CD14-positive monocyte (primary cell): Measurements from ENCODE around the gene ABCA12. TPM values are rescaled to one million over a fixed set of nuclear protein-coding genes. Genes with fewer than 3 reads are reported as not detected.

Experiments used
- DNase-seq, 3 donors: peaks; one replicate each; pipeline ENCODE4 v3.0.0-alpha.2; 2011 to 2022
- H2AFZ ChIP-seq: 2 replicates; pipeline ENCODE4 v1.6.0; 2012; ENCODE audit warnings: mild to moderate bottlenecking, low read depth, low read length, inconsistent platforms; ENCODE audit not compliant: insufficient read depth, poor library complexity, severe bottlenecking
- H3K27ac ChIP-seq, 2 donors: 1 replicate in 1 of 2; 2 replicates in 1 of 2; pipeline ENCODE4 v1.5.1; 2012 to 2013; ENCODE audit warnings: low read length in 2 of 2, control low read depth in 1 of 2, inconsistent platforms in 1 of 2, low read depth in 1 of 2, mild to moderate bottlenecking in 1 of 2
- H3K27me3 ChIP-seq, 2 donors: one replicate each; pipeline versions ENCODE4 v1.6.0 to v1.6.1; 2011 to 2013; ENCODE audit warnings: low read length in 2 of 2; ENCODE audit not compliant: control insufficient read depth in 2 of 2, insufficient read depth in 2 of 2
- H3K36me3 ChIP-seq, 2 donors: replicated peaks in 1 of 2; 1 replicate in 1 of 2; 2 replicates in 1 of 2; pipeline versions ENCODE4 v1.5.1 to v1.6.1; 2012 to 2013; ENCODE audit warnings: low read length in 2 of 2, control low read depth in 1 of 2, inconsistent platforms in 1 of 2, mild to moderate bottlenecking in 1 of 2; ENCODE audit not compliant: insufficient read depth in 2 of 2, control insufficient read depth in 1 of 2
- H3K4me1 ChIP-seq, 2 donors: 1 replicate in 1 of 2; 2 replicates in 1 of 2; pipeline versions ENCODE4 v1.5.1 to v1.6.1; 2012 to 2013; ENCODE audit warnings: low read length in 2 of 2, control low read depth in 1 of 2, inconsistent platforms in 1 of 2, mild to moderate bottlenecking in 1 of 2, moderate library complexity in 1 of 2; ENCODE audit not compliant: insufficient read depth in 2 of 2, control insufficient read depth in 1 of 2
- H3K4me2 ChIP-seq: replicated peaks from 2 replicates; pipeline ENCODE3; 2012; ENCODE audit warnings: low read length, moderate library complexity, mild to moderate bottlenecking; ENCODE audit not compliant: poor library complexity, severe bottlenecking; ENCODE audit errors: extremely low read depth
- H3K4me3 ChIP-seq, 3 experiments: fragments of 200-600 bp in 1 of 3; sonication (generic) in 1 of 3; replicated peaks in 1 of 3; 1 replicate in 2 of 3; 2 replicates in 1 of 3; pipeline ENCODE4 v1.5.1; 2011 to 2013; ENCODE audit warnings: low read length in 3 of 3, mild to moderate bottlenecking in 3 of 3, control low read depth in 2 of 3, low read depth in 2 of 3, inconsistent platforms in 1 of 3, moderate library complexity in 1 of 3
- H3K79me2 ChIP-seq: 2 replicates; pipeline ENCODE4 v1.6.0; 2012; ENCODE audit warnings: mild to moderate bottlenecking, control low read depth, inconsistent platforms, low read length, moderate library complexity; ENCODE audit not compliant: insufficient read depth
- H3K9ac ChIP-seq: 2 replicates; pipeline ENCODE4 v1.6.0; 2017; ENCODE audit warnings: low read length, mild to moderate bottlenecking; ENCODE audit not compliant: insufficient read depth, poor library complexity, severe bottlenecking
- H3K9me3 ChIP-seq, 2 donors: replicated peaks in 1 of 2; 1 replicate in 1 of 2; 2 replicates in 1 of 2; pipeline versions ENCODE4 v1.5.1 to v1.6.1; 2012 to 2013; ENCODE audit warnings: low read length in 2 of 2, control low read depth in 1 of 2; ENCODE audit not compliant: control insufficient read depth in 1 of 2, insufficient read depth in 1 of 2
- H4K20me1 ChIP-seq: 2 replicates; pipeline ENCODE4 v1.6.0; 2012; ENCODE audit warnings: mild to moderate bottlenecking, low read length, control low read depth, moderate library complexity; ENCODE audit not compliant: insufficient read depth
- H3K27ac Mint-ChIP-seq, 7 donors: one replicate each; pipeline ENCODE4 v1.8.0; 2020; ENCODE audit warnings: mild to moderate bottlenecking in 7 of 7, mixed read lengths in 7 of 7, moderate library complexity in 6 of 7, inconsistent platforms in 2 of 7
- H3K27me3 Mint-ChIP-seq, 3 donors: one replicate each; pipeline ENCODE4 v1.8.0; 2021 to 2022; ENCODE audit warnings: low read depth in 3 of 3, mild to moderate bottlenecking in 3 of 3, mixed read lengths in 3 of 3, moderate library complexity in 3 of 3, inconsistent platforms in 1 of 3
- H3K36me3 Mint-ChIP-seq, 2 donors: one replicate each; pipeline ENCODE4 v1.8.0; 2020; ENCODE audit warnings: mixed read lengths in 2 of 2, inconsistent platforms in 1 of 2, mild to moderate bottlenecking in 1 of 2
- H3K4me1 Mint-ChIP-seq: one replicate; pipeline ENCODE4 v1.8.0; 2020; ENCODE audit warnings: mild to moderate bottlenecking, mixed read lengths
- H3K4me3 Mint-ChIP-seq, 2 donors: one replicate each; pipeline ENCODE4 v1.8.0; 2020; ENCODE audit warnings: mild to moderate bottlenecking in 2 of 2, mixed read lengths in 2 of 2, moderate library complexity in 1 of 2
- H3K9me3 Mint-ChIP-seq, 7 donors: one replicate each; pipeline ENCODE4 v1.8.0; 2020 to 2022; ENCODE audit warnings: mixed read lengths in 7 of 7, mild to moderate bottlenecking in 6 of 7, moderate library complexity in 6 of 7, inconsistent platforms in 2 of 7
- WGBS: methylation state at CpG from one replicate; pipeline ENCODE4 v1.1.5; 2013; ENCODE audit warnings: missing lambda C conversion rate; ENCODE audit not compliant: insufficient coverage; 5-methylcytosine and 5-hydroxymethylcytosine counted together
- intact Hi-C, 2 donors: fragments of 100-400 bp; cut with micrococcal nuclease; formaldehyde crosslinking; loops; one replicate each; pipeline versions ENCODE4 v1.15.0 to v1.15.1; 2023
- polyA plus RNA-seq, 3 donors: library from polyadenylated mRNA; depleted of rRNA in 1 of 3; unstranded in 2 of 3; stranded (reverse) in 1 of 3; fragments of 300-500 nt in 2 of 3; fragments of >200 nt in 1 of 3; fragmentation: Illumina TruSeq in 2 of 3; gene quantifications; 1 replicate in 2 of 3; 2 replicates in 1 of 3; pipeline ENCODE4 v1.2.3, GENCODE V29; 2012 to 2021
- TF ChIP-seq, protein P1 (sequence below): fragments of 200-600 bp; IDR thresholded peaks from one replicate; pipeline ENCODE4 v1.8.0; 2022; ENCODE audit warnings: antibody characterized with exemption, mild to moderate bottlenecking

ABCA12 gene
- polyA plus RNA-seq, 3 donors = not detected

DNA sequence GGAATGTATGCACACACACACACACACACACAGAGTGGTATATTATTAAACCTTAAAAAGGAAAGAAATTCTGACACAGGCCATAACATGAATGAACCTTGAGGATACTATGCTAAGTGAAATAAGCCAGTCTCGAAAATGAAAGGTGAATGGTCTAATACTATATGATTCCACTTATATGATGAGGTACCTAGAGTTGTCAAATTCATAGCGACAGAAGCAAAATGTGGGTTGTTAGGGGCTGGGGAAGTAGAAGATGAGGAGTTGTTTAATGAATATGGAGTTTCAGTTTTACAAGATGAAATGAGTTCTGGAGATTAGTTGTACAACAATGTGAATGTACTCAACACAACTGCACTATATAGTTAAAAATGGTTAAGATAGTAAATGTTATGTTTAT lies 118.1 kb downstream of the ABCA12 start:
- DNase-seq = no peak
- Histone ChIP-seq H3K9ac (no peak overlapping the region), H3K4me3 (no peak overlapping the region), H2AFZ (no peak overlapping the region), H3K9me3 (no peaks in the 10 kb centered on the region), H3K4me2 (no peak overlapping the region), H3K36me3 (no peaks in the 10 kb centered on the region), H4K20me1 (no peaks in the 10 kb centered on the region), H3K4me1 (no peaks in the 10 kb centered on the region), H3K27ac (no peak overlapping the region), H3K27me3 (no peaks in the 10 kb centered on the region), H3K79me2 (no peaks in the 10 kb centered on the region)
- no CpG with 5 or more reads among the region's 2 CpGs for WGBS
- Mint-ChIP-seq H3K9me3 (peaks cover 0 to 6% (median 4%) of the 10 kb centered on the region in 7 donors), H3K36me3 (no peaks in the 10 kb centered on the region), H3K4me1 (no peaks in the 10 kb centered on the region), H3K27ac (no peak overlapping the region), H3K27me3 (peaks cover 0 to 2% (median 2%) of the 10 kb centered on the region in 3 donors), H3K4me3 (no peak overlapping the region)
- intact Hi-C loops = no loop called here
- TF ChIP-seq, protein P1, sequence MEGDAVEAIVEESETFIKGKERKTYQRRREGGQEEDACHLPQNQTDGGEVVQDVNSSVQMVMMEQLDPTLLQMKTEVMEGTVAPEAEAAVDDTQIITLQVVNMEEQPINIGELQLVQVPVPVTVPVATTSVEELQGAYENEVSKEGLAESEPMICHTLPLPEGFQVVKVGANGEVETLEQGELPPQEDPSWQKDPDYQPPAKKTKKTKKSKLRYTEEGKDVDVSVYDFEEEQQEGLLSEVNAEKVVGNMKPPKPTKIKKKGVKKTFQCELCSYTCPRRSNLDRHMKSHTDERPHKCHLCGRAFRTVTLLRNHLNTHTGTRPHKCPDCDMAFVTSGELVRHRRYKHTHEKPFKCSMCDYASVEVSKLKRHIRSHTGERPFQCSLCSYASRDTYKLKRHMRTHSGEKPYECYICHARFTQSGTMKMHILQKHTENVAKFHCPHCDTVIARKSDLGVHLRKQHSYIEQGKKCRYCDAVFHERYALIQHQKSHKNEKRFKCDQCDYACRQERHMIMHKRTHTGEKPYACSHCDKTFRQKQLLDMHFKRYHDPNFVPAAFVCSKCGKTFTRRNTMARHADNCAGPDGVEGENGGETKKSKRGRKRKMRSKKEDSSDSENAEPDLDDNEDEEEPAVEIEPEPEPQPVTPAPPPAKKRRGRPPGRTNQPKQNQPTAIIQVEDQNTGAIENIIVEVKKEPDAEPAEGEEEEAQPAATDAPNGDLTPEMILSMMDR = no peak

DNA sequence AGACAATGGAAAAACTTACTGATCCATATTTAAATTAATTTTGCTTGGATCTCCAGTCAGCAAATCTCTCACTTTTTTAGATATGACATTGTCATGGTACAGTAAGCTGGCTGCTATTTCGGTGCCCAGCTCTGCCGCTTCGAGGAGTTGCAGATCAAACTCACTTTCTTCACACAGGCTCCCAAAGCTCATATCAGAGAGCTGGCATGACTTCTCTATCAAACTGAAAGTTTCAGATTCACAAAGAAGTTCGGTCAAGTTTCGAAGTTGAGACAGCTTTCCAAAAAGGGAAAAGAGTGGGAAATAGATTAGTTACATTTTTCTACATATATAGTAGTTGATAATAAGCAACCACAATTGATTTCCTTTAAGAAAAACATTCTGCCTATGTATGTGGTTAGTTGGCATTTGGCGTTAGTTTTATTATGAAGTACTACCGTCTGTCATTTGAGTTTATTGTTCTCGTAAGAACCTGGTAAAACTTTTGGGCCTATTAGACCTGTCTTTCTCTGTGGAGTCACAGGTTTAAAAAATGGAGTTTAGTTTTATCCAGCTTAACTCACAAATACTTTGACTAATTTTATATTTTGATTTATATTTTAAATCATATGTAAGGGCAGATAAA lies 118.8 kb downstream of the ABCA12 start:
- H2AFZ ChIP-seq = no peak overlapping the region
- H3K4me3 Mint-ChIP-seq = no peak overlapping the region
- TF ChIP-seq, protein P1 = no peak
- H3K4me1 Mint-ChIP-seq = no peaks in the 10 kb centered on the region
- WGBS = 100% methylated on average over 2 of the region's 8 CpGs
- H3K27me3 ChIP-seq = no peaks in the 10 kb centered on the region
- H3K4me3 ChIP-seq = no peak overlapping the region
- no peak overlapping the region for H3K27ac Mint-ChIP-seq
- H3K9me3 Mint-ChIP-seq = peaks cover 0 to 6% (median 4%) of the 10 kb centered on the region in 7 donors
- H3K27ac ChIP-seq = no peak overlapping the region
- H3K36me3 Mint-ChIP-seq = no peaks in the 10 kb centered on the region
- no peak overlapping the region for H3K4me2 ChIP-seq
- H3K36me3 ChIP-seq = no peaks in the 10 kb centered on the region
- intact Hi-C loops = no loop called here
- H4K20me1 ChIP-seq = no peaks in the 10 kb centered on the region
- H3K79me2 ChIP-seq = no peaks in the 10 kb centered on the region
- no peaks in the 10 kb centered on the region for H3K4me1 ChIP-seq
- no peak for DNase-seq
- no peaks in the 10 kb centered on the region for H3K9me3 ChIP-seq
- H3K27me3 Mint-ChIP-seq = peaks cover 0 to 2% (median 0%) of the 10 kb centered on the region in 3 donors
- H3K9ac ChIP-seq = no peak overlapping the region
